ENCODE results near the gene CCDC69. TPM values are rescaled to one million over a fixed set of nuclear protein-coding genes. Genes with fewer than 3 reads are reported as not detected.

CCDC69 gene
- total RNA-seq, 1 donor from 2014 or later, result 109 TPM

DNA sequence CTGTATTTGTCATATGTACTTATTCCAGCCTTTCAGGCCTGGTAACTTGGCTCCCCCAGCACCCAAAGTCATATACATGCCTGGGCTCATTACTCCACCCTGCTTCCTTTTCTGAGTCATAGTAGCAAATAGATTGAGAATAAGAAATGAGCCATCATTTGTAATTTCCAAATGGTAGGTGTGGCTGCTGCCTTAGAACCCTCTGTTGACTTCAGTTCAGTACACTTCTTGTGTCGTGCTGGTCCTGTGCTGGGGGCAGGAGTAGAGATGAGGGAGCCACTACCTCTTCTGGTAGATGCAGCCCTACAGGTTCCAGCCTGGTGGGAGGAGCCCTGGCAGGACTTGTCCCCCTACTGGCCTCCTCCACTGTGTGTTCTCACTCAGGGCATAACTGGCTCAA lies 40.2 kb upstream of the CCDC69 start:
- CTCF ChIA-PET, result interaction anchor here (0.7 to 1.4 kb wide), 2 partner anchors 99 to 138 kb away, joined by 3 read pairs; no protein-coding TSS in a partner anchor

DNA sequence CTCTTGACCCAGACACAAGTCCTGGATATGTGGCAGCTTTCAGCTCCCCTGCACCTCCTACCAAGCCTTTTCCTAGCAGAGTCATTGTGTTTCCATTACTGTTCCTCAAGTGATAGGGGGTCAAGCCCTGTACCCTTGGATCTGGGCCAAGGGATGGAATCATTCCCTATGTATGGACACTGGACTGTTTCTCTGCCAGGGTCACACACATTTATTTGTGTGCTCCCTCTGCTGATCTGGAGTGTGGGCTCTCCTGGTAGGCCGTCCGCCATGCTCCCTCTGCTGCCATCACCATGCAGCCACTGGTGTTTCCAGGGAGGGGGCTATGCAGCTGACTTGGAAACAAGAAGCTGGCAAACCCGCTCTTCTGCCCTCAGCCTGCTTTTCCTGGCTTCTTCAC lies 38.6 kb upstream of the CCDC69 start:
- Mint-ChIP-seq H3K9me3 (no peaks in the 10 kb centered on the region), H3K4me1 (peaks cover 48% of the 10 kb centered on the region), H3K4me3 (no peak overlapping the region), H3K36me3 (ENCODE audit: low read depth) (peaks cover 80% of the 10 kb centered on the region), H3K27me3 (no peaks in the 10 kb centered on the region), H3K27ac (no peak overlapping the region)
- ChIA-PET CTCF (no interaction called here), POLR2A (interaction anchor here (0.6 to 1.6 kb wide), 2 partner anchors 10 to 11 kb away, joined by 6 to 10 read pairs; partner anchors contain the start of gene GM2A)
- DNase-seq, result no peak
- ATAC-seq (ENCODE audit: low read depth), result no peak
- intact Hi-C loops (cut with micrococcal nuclease), result no loop called here
- TF ChIP-seq, protein P1, sequence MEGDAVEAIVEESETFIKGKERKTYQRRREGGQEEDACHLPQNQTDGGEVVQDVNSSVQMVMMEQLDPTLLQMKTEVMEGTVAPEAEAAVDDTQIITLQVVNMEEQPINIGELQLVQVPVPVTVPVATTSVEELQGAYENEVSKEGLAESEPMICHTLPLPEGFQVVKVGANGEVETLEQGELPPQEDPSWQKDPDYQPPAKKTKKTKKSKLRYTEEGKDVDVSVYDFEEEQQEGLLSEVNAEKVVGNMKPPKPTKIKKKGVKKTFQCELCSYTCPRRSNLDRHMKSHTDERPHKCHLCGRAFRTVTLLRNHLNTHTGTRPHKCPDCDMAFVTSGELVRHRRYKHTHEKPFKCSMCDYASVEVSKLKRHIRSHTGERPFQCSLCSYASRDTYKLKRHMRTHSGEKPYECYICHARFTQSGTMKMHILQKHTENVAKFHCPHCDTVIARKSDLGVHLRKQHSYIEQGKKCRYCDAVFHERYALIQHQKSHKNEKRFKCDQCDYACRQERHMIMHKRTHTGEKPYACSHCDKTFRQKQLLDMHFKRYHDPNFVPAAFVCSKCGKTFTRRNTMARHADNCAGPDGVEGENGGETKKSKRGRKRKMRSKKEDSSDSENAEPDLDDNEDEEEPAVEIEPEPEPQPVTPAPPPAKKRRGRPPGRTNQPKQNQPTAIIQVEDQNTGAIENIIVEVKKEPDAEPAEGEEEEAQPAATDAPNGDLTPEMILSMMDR (IDR thresholded peaks at IDR 0.05), result no peak

More for the DNA sequence above, 40.2 kb upstream of the CCDC69 start:
- H3K27me3 Mint-ChIP-seq, result no peaks in the 10 kb centered on the region
- TF ChIP-seq, protein P1 (IDR thresholded peaks at IDR 0.05), result no peak
- ATAC-seq (ENCODE audit: low read depth), result peak; percentile 84
- H3K27ac Mint-ChIP-seq, result peak overlapping the region; percentile 80
- no peak for DNase-seq
- peaks cover 35% of the 10 kb centered on the region for H3K4me1 Mint-ChIP-seq
- intact Hi-C loops (cut with micrococcal nuclease), result no loop called here
- H3K4me3 Mint-ChIP-seq, result no peak overlapping the region
- H3K36me3 Mint-ChIP-seq (ENCODE audit: low read depth), result peaks cover 85% of the 10 kb centered on the region
- POLR2A ChIA-PET, result interaction anchor here (0.9 kb wide), 1 partner anchor 12 kb away, joined by 3 read pairs; no protein-coding TSS in a partner anchor
- no peaks in the 10 kb centered on the region for H3K9me3 Mint-ChIP-seq

DNA sequence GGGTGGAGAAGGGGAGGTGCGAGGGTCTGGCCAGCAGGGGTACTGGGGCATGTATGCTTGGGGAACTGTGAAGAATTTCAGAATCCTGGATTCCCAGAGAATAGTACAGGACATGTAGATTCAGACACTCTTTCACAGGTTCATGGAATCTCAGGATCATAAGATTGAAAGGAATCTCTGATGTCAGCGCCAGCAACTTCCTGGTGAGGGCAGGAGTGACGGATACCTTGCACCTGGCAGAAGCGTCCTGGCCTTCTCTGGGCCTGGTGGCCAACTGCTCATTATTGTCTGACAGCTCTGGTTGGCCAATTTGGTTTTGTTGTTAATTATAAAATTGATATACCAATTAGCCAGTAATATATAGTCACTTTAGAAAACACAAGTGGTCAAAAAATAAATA lies 36.0 kb upstream of the CCDC69 start:
- POLR2A ChIA-PET, result no interaction called here
- Mint-ChIP-seq H3K4me3 (no peak overlapping the region), H3K9me3 (no peaks in the 10 kb centered on the region), H3K27ac (peak overlapping the region; percentile 96), H3K4me1 (peaks cover 72% of the 10 kb centered on the region), H3K27me3 (no peaks in the 10 kb centered on the region), H3K36me3 (ENCODE audit: low read depth) (peaks cover 55% of the 10 kb centered on the region)
- no peak for ATAC-seq (ENCODE audit: low read depth)
- CTCF ChIA-PET, result no interaction called here
- TF ChIP-seq, protein P1 (IDR thresholded peaks at IDR 0.05), result no peak
- no peak for DNase-seq
- intact Hi-C loops (cut with micrococcal nuclease), result loop anchor here (10.0 kb wide), 1 partner anchor 635 kb away; no protein-coding TSS in a partner anchor

DNA sequence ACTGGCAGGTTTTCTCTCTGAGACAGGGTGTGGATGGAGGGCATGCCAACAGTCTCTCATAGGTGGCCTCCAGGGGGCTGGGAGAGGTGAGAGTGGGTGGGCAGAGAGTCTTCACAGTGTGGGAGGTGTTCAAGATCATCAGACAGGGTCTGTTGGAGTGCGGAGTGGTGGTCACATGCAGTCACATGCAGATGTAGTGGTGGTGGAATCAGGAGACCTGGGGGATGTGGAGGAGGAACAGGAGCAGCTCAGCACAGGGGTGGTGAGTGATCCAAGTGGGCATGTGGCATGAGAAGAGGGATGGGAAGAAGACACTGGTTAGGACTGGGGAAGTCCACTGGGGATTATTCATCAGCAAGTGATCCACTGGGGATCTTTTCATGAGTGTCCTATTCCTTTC lies 34.9 kb upstream of the CCDC69 start:
- ChIA-PET CTCF (interaction anchor here (2.5 kb wide), 1 partner anchor 133 kb away, joined by 10 read pairs; no protein-coding TSS in a partner anchor), POLR2A (no interaction called here)
- no peak for ATAC-seq (ENCODE audit: low read depth)
- peak overlapping the region; percentile 96 for H3K27ac Mint-ChIP-seq
- H3K4me1 Mint-ChIP-seq, result peaks cover 76% of the 10 kb centered on the region
- intact Hi-C loops (cut with micrococcal nuclease), result loop anchor here (10.0 kb wide), 1 partner anchor 634 kb away; no protein-coding TSS in a partner anchor
- H3K36me3 Mint-ChIP-seq (ENCODE audit: low read depth), result peaks cover 45% of the 10 kb centered on the region
- H3K27me3 Mint-ChIP-seq, result no peaks in the 10 kb centered on the region
- peak overlapping the region; percentile 8 for H3K4me3 Mint-ChIP-seq
- no peak for DNase-seq
- TF ChIP-seq, protein P1 (IDR thresholded peaks at IDR 0.05), result no peak
- H3K9me3 Mint-ChIP-seq, result no peaks in the 10 kb centered on the region

DNA sequence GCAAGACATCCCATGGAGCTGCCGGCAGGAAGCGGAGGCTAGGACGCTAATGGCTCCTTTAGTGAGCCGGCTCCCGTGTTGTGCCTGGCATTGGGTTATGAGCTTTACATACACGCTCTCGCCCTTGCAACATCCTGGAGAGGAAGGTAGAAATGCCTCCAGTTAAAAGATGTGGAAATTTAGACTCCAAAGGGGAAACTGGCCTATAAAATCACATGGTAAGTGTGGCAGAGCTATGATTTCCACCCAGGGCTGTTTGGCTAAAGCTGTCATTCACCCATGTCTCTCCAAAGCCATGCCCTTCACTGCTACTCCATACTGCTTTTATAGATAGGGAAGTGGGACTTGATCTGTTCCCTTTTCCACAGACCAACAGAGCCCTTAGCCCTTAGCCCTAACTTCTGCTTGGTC lies 34.3 kb upstream of the CCDC69 start:
- CTCF ChIA-PET, result interaction anchor here (1.1 to 2.5 kb wide), 4 partner anchors 17 to 206 kb away, joined by 4 to 11 read pairs (median 9); no protein-coding TSS in a partner anchor
- TF ChIP-seq, protein P1 (IDR thresholded peaks at IDR 0.05), result no peak
- H3K27ac Mint-ChIP-seq, result peak overlapping the region; percentile 96

More for the DNA sequence above, 34.3 kb upstream of the CCDC69 start:
- peak overlapping the region; percentile 62 for H3K4me3 Mint-ChIP-seq
- no peak for DNase-seq
- ATAC-seq (ENCODE audit: low read depth), result no peak
- peaks cover 46% of the 10 kb centered on the region for H3K36me3 Mint-ChIP-seq (ENCODE audit: low read depth)
- intact Hi-C loops (cut with micrococcal nuclease), result loop anchor here (10.0 kb wide), 1 partner anchor 633 kb away; no protein-coding TSS in a partner anchor
- H3K4me1 Mint-ChIP-seq, result peaks cover 77% of the 10 kb centered on the region
- no peaks in the 10 kb centered on the region for H3K27me3 Mint-ChIP-seq
- no peaks in the 10 kb centered on the region for H3K9me3 Mint-ChIP-seq
- POLR2A ChIA-PET, result interaction anchor here (0.8 to 2.4 kb wide), 12 partner anchors 10 to 845 kb away, joined by 3 to 18 read pairs (median 4); partner anchors contain the start of genes CCDC69, CD74 and TNIP1

All from activated B cell treated with CpG ODN at 0.5 μM for 24 hours (primary cell).